ENCODE results near the gene HPCA. TPM values are rescaled to one million over a fixed set of nuclear protein-coding genes. Genes with fewer than 3 reads are reported as not detected.

Gene HPCA
- total RNA-seq, 6 experiments from 2014 or later: not detected

DNA sequence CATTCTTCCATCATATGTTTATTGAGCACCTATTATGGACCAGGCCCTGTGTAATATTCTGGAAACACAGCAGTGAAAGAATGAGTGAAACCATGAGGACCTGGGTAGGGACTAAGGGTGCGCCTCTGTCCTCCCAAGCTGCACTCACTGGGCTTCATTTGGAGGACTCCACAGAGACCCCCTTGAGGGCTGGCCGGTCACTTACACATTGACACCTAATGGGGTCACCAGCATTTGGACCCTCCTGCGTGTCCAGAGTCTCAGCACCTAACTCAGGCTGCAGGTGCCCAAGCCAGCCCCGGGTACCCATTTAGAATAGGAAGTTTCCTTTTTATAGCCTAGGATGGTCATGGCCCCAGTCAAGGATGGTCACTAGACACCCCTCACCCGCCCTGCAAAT lies 12.8 kb upstream of the HPCA start:
- ATAC-seq (no peak), DNase-seq (no peak)
- Histone ChIP-seq H3K27me3 (no peaks in the 10 kb centered on the region), H3K9me3 (no peaks in the 10 kb centered on the region), H3K27ac (no peak overlapping the region), H3K36me3 (no peaks in the 10 kb centered on the region), H3K4me3 (no peak overlapping the region), H3K4me1 (peaks cover 0 to 4% (median 2%) of the 10 kb centered on the region in 4 donors)
- TF ChIP-seq, protein P1, sequence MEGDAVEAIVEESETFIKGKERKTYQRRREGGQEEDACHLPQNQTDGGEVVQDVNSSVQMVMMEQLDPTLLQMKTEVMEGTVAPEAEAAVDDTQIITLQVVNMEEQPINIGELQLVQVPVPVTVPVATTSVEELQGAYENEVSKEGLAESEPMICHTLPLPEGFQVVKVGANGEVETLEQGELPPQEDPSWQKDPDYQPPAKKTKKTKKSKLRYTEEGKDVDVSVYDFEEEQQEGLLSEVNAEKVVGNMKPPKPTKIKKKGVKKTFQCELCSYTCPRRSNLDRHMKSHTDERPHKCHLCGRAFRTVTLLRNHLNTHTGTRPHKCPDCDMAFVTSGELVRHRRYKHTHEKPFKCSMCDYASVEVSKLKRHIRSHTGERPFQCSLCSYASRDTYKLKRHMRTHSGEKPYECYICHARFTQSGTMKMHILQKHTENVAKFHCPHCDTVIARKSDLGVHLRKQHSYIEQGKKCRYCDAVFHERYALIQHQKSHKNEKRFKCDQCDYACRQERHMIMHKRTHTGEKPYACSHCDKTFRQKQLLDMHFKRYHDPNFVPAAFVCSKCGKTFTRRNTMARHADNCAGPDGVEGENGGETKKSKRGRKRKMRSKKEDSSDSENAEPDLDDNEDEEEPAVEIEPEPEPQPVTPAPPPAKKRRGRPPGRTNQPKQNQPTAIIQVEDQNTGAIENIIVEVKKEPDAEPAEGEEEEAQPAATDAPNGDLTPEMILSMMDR (IDR thresholded peaks at IDR 0.05): no peak
- no peak for TF ChIP-seq POLR2A (IDR thresholded peaks at IDR 0.05)
- intact Hi-C loops (cut with DNase I): loop anchor here in 1 of 2 donors (10.0 kb wide), 1 partner anchor 169 kb away; the partner anchor contains the start of gene SYNC
- 75% methylated on average over 4 of the region's 5 CpGs for WGBS (ENCODE audit: insufficient coverage, low coverage, low lambda C conversion rate, missing lambda C conversion rate)

DNA sequence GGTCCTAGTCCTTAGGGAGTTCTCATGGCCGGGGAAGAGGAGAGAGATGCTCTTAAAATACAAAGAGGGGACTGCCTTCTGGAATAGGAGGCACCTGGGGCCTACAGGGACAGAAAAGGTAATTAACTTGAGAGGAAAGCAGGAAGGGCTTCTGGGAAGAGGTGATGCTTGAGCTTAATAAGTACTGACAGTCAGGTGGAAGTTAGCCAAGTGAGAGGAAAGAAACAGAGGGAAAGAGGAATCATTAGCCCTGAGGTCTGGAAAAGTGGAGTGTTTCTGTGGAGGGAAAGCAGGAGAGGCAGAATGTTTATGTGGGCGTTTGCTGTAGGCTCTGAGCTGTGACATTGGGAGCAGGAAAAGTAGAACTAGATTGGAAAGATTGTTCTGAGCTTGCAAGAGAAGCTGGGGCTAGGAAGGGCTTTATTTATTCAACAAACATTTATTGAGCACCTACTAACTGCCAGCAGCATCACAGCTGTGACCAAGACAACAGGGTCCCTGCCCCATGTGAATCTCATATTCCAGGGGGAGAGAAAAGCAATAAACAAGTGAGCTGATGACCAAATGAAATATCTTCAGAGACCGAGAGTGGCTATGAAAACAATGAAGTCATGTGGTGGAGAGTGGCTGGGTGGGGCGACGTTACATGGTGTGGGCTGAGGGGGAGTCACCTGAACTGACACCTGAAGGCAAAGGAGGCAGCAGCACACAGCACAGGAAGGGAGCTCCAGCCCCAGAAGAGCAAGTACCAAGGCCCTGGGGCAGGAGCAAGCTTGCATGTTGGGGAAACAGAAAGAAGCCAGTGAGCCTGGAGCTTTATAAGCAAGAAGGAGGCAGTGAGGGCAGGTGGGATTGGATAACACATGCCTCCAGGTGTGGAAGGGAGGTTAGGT lies 11.2 kb upstream of the HPCA start:
- Histone ChIP-seq H3K9me3 (no peaks in the 10 kb centered on the region), H3K27me3 (no peaks in the 10 kb centered on the region), H3K4me3 (no peak overlapping the region), H3K4me1 (peaks cover 0 to 4% (median under 1%) of the 10 kb centered on the region in 4 donors), H3K27ac (no peak overlapping the region), H3K36me3 (no peaks in the 10 kb centered on the region)
- TF ChIP-seq POLR2A (IDR thresholded peaks at IDR 0.05): no peak
- TF ChIP-seq, protein P1 (IDR thresholded peaks at IDR 0.05): no peak
- 81% methylated on average over 5 of the region's 5 CpGs for WGBS (ENCODE audit: insufficient coverage, low coverage, low lambda C conversion rate, missing lambda C conversion rate)
- DNase-seq (no peak), ATAC-seq (no peak)
- intact Hi-C loops (cut with DNase I): loop anchor here in 1 of 2 donors (5.0 to 10.0 kb wide), 2 partner anchors 170 to 212 kb away; partner anchors contain the start of gene SYNC

DNA sequence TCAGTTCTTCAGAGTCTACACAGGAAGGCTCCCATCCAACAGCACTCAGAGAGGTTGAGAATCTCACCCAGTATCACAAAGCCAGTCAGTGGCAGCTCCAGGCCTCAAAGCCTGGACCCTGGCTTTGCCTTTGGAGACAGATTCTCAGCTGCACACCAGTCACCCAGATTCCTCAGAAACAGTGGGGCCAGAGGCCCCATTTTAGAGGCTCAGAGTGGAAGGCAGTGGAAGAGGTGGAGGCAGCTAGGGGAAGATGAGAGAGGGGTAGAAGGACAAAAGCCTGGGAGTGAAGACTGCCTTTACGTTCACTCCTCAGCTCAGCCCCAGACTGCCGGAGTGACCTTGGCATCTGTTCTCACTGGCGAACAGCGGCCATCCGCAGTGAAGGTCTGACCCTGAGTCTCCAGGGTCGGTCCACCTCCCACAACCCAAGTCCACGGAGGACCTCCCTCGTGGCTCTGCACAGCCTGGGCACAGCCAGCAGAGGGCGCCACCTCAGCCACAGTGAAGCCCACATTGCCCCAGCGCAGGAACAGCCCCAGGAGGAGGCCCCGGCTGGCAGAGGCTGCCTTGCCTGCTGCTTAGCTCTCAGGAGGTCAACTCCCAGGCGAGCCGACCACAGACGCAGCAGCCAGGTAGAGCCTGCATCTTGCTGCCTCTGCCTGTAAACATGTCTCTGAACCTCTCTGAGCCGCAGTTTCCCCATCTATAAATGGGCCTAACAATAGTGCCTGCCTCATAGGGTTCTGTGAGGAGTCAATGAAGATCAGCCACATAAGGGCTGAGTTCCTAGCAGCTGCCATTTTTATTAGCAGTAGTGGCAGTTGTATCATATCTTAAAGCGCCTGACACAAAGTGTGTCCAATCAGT lies 9.7 kb upstream of the HPCA start:
- Histone ChIP-seq H3K4me1 (no peaks in the 10 kb centered on the region), H3K27ac (no peak overlapping the region), H3K36me3 (no peaks in the 10 kb centered on the region), H3K9me3 (no peaks in the 10 kb centered on the region), H3K27me3 (no peaks in the 10 kb centered on the region), H3K4me3 (no peak overlapping the region)
- WGBS (ENCODE audit: insufficient coverage, low coverage, low lambda C conversion rate, missing lambda C conversion rate): 100% methylated on average over 1 of the region's 16 CpGs
- intact Hi-C loops (cut with DNase I): loop anchor here in 1 of 2 donors (5.0 to 10.0 kb wide), 2 partner anchors 172 to 211 kb away; partner anchors contain the start of gene SYNC
- TF ChIP-seq, protein P1 (IDR thresholded peaks at IDR 0.05): peak; percentile 82 to 96 (median 91)
- TF ChIP-seq POLR2A (IDR thresholded peaks at IDR 0.05): no peak
- peak; percentile 75 to 85 (median 84) for ATAC-seq
- peak; percentile 70 to 79 (median 74) for DNase-seq
